ENCODE data around the gene LAMA3.

The LAMA3 gene

GRCh38 chr18:23879966-23880565 lies 190.8 kb downstream of the LAMA3 start:
- no peak for DNase-seq (ENCODE audit: low read depth)
- no peak for TF ChIP-seq CTCF (IDR thresholded peaks at IDR 0.05; ENCODE audit: control insufficient read depth, extremely low read depth, insufficient read depth)
- no peak overlapping the region for H3K4me3 ChIP-seq (ENCODE audit: low read depth, low read length)

GRCh38 chr18:23880931-23881617 lies 191.8 kb downstream of the LAMA3 start:
- no peak overlapping the region for H3K4me3 ChIP-seq (ENCODE audit: low read depth, low read length)
- no peak for TF ChIP-seq CTCF (IDR thresholded peaks at IDR 0.05; ENCODE audit: control insufficient read depth, extremely low read depth, insufficient read depth)
- DNase-seq (ENCODE audit: low read depth) = no peak

GRCh38 chr18:23881778-23882177 lies 192.5 kb downstream of the LAMA3 start:
- no peak for TF ChIP-seq CTCF (IDR thresholded peaks at IDR 0.05; ENCODE audit: control insufficient read depth, extremely low read depth, insufficient read depth)
- peak; percentile 13 for DNase-seq (ENCODE audit: low read depth)
- H3K4me3 ChIP-seq (ENCODE audit: low read depth, low read length) = no peak overlapping the region

GRCh38 chr18:23882616-23883276 lies 193.5 kb downstream of the LAMA3 start:
- H3K4me3 ChIP-seq (ENCODE audit: low read depth, low read length) = no peak overlapping the region
- DNase-seq (ENCODE audit: low read depth) = no peak
- TF ChIP-seq CTCF (IDR thresholded peaks at IDR 0.05; ENCODE audit: control insufficient read depth, extremely low read depth, insufficient read depth) = no peak

GRCh38 chr18:23883277-23883790 lies 194.1 kb downstream of the LAMA3 start:
- no peak overlapping the region for H3K4me3 ChIP-seq (ENCODE audit: low read depth, low read length)
- DNase-seq (ENCODE audit: low read depth) = peak; percentile 21
- TF ChIP-seq CTCF (IDR thresholded peaks at IDR 0.05; ENCODE audit: control insufficient read depth, extremely low read depth, insufficient read depth) = no peak

GRCh38 chr18:23884681-23885375 lies 195.6 kb downstream of the LAMA3 start:
- DNase-seq (ENCODE audit: low read depth) = no peak
- no peak for TF ChIP-seq CTCF (IDR thresholded peaks at IDR 0.05; ENCODE audit: control insufficient read depth, extremely low read depth, insufficient read depth)
- H3K4me3 ChIP-seq (ENCODE audit: low read depth, low read length) = no peak overlapping the region
